HK-2 (cell line): ENCODE measurements around the gene ERCC3.
"Not testable (repeated sequence)": the region's sequence is repeated elsewhere in the genome, so short reads cannot be mapped to it uniquely, and the experiment has no call there.

Source experiments
- DNase-seq: peaks from one replicate; pipeline ENCODE4 v3.0.0-alpha.2; 2018; ENCODE audit not compliant: unreplicated experiment

Gene ERCC3

DNA sequence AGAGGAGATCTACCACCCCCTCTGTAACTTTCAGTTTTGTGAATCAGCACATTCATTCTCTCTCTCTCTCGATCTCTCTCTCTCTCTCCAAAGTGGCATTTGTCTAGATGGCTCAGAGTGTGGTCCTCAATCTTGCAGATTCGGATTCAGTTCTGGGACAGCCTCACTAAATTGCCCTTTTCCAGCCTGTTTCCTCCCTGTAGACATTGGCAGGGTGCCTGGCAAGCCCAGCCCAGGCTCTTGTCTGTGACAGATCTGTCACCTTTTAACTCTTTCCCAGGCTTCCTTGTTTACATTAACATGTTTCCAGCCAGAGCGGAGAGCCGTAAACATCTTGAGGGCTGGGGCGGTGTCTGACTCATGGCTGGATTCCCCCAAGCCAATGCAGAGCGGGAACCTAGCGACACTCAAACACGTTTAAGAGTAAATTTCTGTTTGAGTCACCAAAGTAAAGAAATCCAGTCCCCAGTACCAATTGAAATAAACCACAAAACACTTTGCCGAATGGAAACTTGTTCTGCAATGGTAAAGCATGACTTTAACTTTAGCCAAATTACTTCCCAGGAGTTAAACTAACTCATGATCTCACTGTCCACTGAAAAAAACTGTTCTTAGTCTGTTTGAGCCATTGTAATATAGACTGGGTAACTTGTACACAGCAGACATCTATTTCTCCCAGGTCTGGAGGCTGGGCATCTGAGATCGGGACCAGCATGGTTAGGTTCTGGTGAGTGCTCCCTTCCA lies 67.3 kb downstream of the ERCC3 start:
- peak; percentile 80 for DNase-seq

DNA sequence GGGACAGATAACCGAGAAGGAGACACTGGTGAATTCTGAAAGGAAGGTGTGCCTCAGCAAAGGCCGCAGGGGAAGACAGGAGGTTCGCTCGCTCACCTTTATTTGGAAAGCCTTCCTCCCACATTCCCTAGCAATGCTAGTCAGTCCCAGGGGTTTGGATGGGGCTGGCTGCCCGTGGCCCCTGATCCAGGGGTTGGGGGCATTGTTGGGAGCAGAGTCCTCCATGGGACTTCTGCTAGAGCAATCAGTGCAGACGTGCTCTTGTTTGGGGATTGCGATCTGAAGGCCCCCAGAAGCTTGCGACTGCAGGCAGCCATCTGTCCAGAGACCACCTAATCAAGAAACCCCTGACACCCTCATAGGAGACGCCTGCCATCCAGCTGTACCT lies 67.8 kb downstream of the ERCC3 start:
- no peak for DNase-seq

- peak; percentile 26 for DNase-seq
These were observed 68.6 kb downstream of the ERCC3 start for GRCh38 chr2:127225186-127225960.

DNA sequence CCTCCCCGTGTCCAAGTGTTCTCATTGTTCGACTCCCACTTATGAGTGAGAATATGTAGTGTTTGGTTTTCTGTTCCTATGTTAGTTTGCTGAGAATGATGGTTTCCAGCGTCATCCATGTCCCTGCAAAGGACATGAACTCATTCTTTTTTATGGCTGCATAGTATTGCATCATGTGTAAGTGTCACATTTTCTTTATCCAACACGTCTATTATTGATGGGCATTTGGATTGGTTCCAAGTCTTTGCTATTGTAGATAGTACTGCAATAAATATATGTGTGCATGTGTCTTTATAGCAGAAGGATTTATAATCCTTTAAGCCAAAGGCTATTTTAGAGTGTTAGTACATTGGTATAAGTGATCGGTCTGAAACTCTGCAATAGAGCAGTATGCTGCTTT lies 69.8 kb downstream of the ERCC3 start:
- not testable (repeated sequence) for DNase-seq

- DNase-seq: no peak
These were observed 73.0 kb downstream of the ERCC3 start for GRCh38 chr2:127220768-127221527.

- DNase-seq: no peak
These were observed 73.7 kb downstream of the ERCC3 start, which contains the start of gene CYP27C1 for GRCh38 chr2:127220102-127220767. CYP27C1 (minus strand) TSS chr2:127220299; CDS start chr2:127220270, 29 bp downstream.

DNA sequence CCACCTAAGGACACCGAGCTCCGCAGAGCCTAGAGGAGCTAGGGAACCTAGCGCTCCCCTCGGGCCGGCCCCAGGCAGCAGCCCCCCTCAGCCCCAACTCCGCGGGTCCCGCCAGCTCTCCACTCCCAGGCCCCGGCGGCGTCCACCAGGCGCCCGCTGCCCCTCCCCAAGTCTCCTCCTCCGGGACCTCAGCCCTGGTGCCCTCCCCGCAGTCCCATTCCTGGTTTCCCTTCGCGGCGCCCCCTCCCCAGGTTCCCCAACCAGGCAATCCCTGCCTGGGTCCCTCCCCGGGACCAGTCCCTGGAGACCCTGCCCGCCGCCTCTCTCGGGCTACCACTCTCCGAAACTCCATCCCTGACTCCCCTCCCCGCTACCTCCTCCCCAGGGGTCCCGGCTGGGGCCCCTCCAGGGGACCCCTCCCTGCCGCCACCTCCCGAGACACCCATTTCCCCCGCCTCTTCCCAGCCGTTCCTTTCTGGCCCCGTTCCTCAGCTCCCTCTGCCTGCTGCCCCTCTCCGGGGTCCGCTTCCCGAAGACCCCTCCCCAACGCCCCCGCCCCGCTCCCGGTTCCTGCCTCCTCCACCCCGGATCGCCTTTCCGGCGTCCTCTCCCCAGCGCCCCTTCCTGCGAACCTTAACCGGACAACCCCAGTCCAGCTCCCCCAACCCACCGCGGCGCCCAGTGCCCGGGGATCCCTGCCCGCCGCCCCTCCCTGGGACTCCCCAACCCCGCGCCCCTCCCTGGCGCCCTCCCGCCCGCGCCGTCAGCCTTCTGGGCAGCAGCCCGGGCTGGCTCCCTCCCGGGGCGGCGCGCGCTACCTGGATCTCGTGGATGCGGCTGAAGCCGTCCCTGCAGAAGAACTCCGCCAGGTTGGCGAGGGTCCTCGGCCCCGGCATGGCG lies 74.5 kb downstream of the ERCC3 start:
- no peak for DNase-seq

- no peak for DNase-seq
These were observed 75.2 kb downstream of the ERCC3 start for GRCh38 chr2:127218812-127219170.

DNA sequence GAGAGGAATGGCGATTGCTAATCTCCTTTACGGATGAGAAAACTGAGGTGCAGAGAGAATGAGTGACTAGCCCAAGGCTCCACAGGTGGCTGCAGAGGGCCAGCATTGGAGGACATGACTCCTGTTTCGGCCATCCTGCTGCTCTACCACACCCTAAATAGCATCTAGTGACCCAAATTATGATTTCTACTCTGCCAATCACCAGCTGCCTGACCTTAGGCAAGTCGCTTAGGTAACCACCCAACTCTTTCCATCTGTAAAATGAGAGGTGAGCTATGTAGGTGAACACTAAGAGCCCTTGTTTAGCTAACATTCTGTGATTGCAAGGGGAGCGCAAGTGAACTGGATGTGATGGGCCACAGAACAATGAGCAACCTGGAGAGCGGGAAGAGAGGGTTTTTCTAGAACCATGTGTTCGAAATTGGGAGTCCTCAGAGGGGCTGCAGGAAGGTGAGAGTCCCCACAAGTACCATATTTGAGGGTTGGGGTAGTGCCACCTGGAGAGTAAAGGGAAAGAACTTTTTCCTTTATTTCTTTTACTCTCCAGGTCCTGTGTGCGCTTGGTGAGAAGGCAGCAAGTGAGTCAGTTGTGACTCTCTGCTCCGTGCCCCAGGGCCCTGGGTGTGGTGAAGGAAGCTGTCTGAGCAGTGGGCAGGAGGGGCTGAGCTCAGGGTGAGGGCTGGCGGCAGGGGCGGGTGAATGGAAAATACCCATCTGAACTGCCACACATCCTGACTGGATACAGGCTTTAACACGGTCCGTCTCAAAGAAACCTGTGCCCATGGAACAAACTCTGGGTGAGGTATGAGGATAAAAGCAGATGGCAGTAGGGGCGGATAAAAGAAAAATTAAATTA lies 76.2 kb downstream of the ERCC3 start:
- DNase-seq: peak; percentile 54

- no peak for DNase-seq
These were observed 77.4 kb downstream of the ERCC3 start for GRCh38 chr2:127216593-127216992.

GRCh38 chr2:127216095-127216494 lies 77.8 kb downstream of the ERCC3 start:
- DNase-seq: no peak

DNA sequence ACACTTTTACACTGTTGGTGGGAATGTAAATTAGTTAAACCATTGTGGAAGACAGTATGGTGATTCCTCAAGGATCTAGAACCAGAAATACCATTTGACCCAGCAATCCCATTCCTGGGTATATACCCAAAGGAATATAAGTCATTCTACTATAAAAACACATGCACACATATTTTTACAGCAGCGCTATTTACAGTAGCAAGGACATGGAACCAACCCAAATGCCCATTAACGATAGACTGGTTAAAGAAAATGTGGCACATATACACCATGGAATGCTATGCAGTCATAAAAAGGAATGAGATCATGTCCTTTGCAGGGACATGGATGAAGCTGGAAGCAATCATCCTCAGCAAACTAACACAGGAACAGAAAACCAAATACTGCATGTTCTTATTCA lies 79.7 kb downstream of the ERCC3 start:
- not testable (repeated sequence) for DNase-seq

GRCh38 chr2:127208313-127208712 lies 85.6 kb downstream of the ERCC3 start:
- DNase-seq: no peak
